ENCODE results near the gene SEMA3F.

SEMA3F gene

DNA sequence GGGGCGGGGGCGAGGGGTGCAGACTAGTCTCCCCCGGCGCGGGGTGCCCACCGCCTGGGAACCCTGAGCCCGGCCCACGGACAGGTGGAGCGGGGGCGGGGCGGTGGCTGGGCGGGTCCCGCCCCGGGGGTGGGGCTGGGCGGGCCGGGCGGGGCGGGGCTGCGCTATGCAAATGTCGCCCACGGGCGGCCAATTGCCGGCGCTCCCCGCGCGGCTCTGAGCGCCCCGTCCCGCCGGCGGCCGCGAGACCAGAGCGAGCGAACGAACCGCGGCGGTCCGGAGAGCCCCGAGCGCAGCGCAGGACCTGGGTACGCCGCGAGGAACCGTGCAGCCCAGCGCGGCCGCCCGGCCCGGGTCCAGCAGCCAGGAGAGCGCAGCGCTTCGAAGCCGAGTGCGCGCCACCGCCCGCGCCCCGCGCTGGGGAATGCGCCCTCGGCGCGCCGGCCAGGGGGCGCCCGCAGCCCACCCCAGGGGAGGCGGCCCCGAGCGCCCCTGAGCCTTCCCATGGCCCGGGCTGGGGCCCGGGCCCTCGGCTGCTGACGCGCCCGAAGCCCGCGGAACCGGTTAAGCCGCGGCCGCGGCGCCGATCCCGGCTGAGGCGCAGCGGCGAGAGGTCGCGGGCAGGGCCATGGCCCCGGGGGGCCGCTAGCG, at the start of gene SEMA3F:
Gene SEMA3F (plus strand): TSS at position 485 of the 651 bp plus-strand sequence. CDS start 4,299 bp downstream, outside the sequence.
- peak; percentile 67 for DNase-seq

DNA sequence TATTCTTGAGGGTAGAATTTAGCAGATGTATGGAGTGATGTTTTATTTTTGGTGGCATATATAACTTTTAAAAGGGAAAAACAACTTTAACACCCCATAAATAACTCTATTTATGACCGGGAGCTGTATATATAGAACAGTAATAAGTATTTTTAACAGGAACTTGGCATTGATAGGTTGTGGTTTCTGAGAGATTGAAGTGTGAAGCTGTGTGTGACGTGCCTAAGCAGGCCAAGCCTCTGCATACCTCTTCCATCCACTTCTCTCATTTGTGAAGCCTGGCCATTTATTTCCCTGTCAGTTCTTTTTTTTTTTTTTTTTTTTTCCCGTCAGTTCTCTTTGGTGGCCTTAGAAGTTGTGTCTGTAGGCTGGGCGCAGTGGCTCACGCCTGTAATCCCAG, 43.4 kb upstream of the SEMA3F start:
- no peak for DNase-seq

DNA sequence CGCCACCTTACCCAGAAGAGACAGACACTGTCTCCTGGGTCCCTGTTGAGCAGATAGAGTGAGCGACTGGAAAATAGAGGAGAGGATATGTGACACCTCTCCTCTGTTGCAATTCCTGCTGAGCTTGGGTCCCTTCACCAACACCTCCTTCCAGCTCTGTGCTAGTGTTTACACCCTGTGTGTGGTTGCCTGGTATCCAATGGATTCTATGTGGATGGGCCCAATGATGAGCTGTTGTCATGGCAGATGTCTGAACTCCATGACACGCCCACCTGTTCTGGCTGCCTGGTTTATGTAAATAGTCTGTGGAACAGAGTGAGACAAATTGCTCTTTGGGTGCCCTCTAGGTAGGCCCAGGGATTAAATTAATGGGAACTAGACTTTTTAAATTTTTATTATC, 42.7 kb upstream of the SEMA3F start:
- DNase-seq, result peak; percentile 75

DNA sequence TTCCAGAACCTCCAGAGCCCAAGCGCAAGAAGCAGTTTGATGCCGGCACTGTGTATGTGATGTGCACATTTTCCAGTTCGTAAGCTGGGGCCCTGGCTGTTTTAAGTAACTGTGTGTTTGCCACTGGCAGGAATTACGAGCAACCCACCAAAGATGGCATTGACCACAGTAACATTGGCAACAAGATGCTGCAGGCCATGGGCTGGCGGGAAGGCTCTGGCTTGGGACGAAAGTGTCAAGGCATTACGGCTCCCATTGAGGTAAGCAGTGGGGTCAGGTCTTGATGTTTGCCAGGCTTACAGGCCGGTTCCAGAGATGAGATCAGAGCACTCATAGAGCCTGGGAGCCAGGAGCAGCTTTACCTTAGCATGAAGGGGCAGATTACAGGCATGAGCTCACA, 38.0 kb upstream of the SEMA3F start:
- no peak for DNase-seq

DNA sequence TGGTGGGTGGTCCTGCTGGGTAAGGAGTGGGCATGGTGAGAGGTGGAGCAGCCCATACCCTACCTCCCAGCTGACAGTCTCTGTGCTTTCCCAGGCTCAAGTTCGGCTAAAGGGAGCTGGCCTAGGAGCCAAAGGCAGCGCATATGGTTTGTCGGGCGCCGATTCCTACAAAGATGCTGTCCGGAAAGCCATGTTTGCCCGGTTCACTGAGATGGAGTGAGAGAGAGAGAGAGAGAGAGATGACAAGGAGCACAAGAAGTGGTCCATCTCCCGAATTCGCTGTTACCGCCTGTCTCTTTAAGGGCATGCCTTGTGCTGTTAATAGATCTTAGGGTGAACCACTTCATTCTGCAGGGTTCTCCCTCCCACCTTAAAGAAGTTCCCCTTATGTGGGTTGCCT, 36.9 kb upstream of the SEMA3F start:
- no peak for DNase-seq

DNA sequence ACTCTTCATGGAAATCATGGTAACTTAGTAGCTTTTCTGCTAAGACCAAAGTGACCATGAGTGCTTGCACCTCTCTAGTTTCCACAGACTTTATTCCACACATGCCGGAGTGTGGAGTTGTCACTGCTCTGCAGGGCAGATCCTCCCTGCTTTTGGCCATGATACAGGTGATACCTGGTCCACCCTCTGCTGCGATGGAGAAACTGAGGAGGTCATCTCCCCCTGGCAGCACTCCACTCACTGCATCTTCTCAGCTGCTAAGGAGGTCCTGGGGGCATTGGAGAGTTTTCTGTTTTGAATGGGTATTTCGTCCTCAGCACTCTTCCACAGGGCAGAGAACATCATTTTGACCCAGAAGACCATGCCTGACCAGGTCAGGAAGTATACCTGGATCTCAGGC, 35.3 kb upstream of the SEMA3F start:
- no peak for DNase-seq

DNA sequence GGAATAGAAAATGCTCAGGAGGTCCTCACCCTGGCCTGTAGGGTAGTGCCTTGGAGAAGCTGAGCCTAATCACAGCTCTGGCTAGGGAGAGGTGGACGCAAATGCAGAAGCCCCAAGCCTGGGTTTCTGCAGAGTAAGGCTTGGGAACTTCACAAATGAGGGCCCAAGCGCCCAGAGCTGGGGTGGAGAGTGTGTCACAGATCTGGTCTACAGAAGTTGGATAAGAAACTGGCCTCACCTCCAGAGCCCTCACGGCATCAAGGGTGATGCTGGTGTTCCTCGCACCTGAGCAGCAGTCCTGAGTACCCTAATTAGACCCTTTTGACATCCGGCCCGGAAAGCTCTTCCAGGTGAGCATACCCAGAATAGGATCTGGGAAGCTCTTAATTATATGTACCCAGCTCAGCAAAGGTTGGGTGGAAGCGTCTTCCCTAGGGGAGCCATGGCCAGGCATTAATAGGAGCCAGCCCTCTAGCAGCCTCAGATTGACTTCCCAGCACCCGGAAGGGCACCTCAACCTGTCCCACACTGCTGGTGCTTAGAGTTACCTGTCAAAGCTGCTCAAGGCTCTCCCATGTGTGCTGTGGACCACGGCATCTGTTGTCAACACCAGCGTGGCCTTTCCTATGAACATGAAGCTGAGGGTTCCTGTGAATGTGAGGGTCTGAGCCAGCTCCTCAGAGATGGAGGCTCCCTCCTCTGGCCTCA, 34.6 kb upstream of the SEMA3F start:
- no peak for DNase-seq

DNA sequence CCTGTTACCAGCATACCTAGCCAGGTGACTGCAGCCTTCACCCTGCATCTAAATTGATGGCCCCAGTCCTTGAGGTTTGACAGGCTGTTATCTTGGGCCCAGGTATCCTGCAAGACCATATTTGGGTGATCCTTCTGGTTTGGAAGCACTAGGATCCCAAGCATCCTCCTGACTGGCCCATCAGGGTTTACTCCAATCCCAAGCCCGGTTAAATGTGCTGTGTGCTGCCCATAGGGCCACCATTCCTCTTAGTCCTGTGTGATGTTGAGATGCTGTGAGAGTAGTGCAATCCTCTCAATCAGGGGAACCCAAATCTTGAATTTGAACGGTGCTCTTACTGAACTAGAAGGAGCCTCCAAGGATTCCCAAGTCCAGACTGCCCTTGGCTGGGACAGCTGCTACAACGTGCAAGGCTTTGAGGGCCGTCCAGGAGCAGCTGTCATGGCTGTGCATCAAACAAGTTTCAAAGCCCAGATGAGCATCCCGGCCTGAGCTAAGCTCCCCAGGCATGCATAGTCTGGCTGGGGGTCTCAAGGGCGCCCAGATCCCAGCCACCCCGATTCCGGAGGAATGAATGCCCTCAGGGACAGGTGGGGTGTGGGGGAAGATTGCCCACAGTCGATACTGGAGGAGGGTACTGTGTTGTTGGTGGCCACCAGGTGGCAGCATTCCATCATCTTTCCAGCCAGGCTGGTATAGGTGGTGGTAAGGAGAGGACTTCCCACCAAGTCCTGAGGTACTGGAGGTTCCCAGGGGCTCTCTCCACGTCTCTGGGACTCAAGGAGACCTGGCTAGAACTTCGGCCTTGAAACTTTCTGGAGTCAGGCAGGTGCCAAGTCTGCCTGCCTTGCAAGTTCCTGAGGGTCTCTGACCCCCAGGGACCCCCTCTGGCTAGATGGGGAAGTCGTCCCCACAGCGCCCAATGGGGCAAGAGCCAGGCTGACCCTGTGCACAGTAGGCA, 33.8 kb upstream of the SEMA3F start:
- DNase-seq, result peak; percentile 62

DNA sequence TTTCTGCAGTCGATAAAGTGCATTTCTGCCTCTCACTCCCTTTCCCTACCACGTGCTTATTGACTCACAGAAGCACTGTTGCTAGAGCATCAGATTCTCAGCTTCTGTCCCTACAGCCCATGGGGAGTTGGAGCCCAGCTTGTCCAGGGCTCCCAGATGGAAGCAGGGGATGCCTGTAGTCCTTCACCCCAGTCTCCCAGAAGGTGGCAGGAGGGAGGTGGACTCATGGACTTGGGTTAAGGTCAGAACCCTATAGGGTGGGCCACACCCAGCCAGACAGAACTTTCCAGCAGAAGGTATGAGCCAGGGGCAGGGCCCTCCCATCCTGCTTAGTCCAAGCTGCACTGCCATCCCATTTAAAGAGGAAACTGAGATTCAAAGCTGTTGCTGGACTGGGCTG, 33.1 kb upstream of the SEMA3F start:
- DNase-seq, result no peak

DNA sequence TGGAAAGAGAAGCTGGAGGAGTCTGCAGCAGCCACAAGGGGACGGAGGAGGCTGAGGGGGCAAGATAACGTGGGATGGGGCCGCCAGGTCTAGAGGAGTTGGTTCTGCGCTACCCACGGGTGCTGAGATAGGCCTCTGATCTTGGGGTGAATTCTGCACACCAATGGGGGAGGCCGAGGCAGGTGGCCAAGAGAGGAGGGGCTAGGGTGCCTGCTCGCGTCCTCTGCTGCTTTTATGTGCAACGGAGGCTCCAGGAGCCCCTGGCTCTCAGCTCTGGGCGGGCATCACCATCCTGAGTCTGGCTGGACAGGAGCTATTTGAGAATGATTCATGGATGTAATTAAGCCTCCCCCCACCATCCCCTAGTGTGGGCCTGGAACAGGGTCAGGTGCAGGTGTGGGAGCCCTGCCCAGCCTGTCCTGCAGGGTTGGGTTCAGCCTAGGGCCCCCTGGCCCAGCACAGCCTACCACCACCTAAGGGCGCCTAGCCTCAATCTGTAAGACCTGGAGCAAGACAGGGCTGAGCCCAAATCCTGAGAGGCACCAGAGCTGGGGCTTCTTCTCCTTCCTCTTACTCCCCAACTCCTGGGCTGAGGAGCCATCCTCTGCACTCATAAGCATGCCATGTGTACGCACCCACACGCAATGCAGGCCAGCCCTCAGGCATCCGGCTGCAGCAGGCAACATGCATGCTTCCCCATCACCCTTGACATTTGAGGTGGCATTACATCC, 32.3 kb upstream of the SEMA3F start:
- no peak for DNase-seq

DNA sequence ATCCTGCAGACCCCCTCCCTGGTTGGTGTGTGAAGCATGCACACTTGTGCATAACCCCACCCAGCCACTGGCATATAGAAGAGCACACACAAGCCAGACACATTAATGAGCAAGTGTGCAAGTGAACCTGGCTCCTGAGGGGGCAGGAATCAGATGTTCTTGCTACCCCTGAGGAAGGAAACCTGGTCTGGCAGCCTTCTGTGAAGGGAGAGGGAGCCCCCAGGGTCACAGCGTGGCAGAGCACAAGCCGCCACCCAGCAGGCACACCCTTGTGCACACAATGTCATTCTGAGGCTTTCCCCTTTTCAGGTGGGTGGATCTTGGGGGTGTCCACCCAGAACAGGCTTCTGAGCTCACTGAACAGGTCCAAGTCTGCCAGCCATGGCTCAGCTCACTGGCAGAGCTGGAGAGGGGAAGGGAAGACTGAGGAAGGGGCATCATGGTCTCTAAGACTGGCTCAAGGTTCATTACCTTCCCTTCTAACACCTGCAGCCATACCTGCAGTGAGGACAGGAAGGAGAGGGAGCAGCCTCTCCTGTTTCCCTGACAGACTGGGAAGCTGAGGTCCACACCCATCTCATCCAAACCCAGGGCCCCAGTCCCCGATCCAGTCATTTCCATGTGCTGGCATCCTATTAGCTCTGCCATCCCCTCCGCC, 31.6 kb upstream of the SEMA3F start:
- no peak for DNase-seq

DNA sequence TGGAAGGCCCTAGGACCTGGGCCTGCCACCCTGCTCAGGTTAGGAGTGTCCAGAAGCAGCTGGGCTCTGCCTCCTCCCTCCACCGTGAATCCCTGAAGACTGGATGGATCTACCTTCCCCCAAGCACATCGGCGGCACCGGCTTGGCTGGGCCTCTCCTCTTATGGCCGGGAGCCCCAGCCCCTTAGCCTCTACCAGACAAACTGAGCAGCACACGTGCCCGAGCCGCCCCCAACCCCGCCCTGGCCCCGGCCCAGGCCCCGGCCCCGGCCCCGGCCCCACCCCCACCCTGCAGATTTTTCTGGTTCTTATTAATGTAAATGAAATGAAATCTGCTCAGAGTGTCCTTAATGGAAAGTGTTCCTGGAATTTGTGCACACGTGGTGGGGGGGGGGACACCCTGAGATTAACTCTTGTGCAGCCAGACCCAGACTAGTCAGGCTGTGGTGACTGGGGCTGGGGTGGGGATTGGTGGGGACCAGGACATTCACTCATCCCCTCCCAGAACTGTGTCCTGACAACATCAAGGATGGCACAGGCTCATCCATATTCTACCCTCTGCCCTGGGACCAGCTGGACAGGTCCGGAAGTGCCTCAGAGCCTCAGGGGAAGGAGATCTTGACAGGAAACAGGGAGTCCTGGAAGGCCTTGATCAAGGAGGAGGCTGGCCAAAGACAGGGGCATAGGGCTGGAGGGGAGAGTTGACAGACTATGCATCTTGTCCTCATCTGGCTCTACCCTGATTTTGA, 30.9 kb upstream of the SEMA3F start:
- DNase-seq, result no peak

DNA sequence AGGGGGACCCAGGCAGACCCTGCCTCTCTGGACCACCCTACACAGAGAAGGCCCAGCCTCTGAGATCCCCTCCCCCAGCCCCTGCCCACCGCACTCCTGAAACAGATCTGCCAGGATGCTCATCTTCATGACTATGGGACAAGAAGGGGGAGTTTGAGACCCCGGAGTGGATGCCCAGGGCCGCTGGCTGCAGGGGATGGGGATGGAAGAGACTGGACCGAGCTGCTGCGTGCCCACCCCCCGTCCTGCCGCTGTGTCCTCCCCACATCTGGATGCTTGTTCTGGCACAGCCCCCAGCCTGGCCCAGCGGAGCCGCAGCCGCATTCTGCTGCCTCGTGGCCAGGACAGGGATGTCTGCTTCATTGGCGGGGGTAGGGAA, 30.3 kb upstream of the SEMA3F start:
- DNase-seq, result no peak

DNA sequence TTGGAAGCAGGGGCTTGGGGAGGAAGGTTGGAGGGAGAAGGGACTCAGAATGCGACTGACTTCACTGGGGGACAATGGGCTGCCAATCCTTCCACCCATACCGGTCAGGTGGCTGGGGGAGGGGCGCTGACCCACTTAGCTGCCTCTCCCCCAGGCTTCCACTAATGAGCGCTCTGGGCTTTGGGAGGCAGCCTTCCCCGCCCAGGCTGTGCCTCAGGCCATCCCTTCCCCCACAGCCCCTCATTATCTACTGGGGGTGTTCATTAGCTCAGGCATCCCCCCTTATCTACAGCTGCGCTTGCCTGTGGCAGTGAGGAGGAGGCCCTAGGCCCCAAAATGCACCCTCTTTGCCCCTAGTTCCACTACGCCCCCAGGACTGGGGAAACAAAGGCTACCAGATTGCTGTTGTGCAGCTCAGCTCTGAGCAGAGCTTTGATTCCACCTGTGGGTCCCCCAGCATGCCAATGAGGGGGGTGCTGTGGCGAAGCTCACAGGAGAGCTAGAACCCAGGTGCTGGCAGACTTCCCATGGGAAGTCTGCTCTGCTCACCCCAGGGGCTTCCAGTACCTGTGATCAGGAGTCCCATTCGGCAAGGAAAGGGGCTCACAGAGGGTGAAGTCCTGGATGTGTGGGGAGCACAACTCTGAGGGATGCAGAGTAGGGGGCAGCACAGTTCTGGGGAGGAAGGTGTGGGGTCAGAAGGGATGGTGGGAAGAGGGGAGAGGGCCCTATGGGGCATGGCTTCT, 29.4 kb upstream of the SEMA3F start:
- no peak for DNase-seq

DNA sequence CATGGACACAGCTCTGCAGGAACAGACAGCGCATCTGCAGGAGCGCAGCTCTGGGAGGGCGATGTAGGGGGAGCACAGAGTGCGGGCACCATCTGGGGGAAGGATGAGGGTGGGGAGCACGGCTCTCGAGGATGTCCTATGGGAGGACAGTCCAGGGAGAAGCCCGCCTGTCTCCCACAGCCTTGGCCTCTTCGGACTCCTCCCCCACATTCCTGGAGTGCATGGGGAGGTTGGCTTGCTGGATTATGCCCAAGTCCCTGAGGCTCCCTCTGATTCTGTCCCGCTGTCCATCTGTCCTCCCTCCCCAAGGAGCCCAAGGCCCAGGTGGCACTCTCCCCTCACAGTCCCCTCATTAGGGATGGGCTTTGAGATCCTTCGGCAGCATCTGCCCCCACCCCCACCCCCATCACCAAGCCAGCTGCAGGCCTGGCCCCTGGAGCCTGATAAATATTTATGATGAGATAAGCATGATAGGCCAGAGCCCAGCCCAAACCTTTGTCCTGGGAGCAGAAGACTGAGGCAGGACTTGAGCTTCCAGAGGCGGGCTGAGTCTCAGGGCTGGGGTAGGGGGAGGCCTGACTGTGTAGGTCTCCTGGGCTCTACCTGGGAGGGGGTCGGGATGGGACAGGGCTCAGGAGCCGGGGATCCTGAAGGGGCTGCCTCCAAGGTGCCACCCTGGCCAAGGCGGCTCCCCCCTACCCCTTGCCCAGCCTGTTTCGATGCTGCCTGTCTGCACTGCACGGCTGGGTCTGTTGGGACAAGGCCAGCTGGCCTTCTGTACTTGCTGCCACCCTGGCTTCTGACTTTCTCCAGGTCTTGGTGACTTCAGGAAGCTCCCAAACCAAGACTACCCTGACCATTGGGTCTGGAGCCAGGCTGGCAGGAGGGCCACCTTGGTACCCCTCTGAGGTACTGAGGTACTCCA, 28.6 kb upstream of the SEMA3F start:
- DNase-seq, result no peak

DNA sequence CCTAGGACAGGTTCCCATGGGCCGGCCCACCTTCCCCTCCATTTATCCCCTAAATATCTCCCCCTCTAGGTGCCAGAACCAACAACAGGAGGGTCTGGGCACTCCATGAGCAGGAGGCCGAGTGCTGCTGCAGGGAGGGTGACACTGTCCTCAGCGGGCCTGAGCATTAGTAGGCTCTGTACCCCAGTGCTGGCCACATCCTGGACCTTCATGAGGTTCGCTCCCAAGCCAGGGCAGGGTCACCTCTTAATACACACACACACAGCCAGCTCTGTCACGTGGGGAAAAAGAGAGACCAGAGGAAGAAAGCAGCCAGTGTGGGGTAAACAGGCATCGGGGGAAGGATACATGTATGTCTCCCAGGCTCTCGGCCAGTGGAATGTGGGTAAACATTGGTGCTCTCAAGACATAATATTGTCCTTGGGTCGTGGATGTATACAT, 27.9 kb upstream of the SEMA3F start:
- no peak for DNase-seq

DNA sequence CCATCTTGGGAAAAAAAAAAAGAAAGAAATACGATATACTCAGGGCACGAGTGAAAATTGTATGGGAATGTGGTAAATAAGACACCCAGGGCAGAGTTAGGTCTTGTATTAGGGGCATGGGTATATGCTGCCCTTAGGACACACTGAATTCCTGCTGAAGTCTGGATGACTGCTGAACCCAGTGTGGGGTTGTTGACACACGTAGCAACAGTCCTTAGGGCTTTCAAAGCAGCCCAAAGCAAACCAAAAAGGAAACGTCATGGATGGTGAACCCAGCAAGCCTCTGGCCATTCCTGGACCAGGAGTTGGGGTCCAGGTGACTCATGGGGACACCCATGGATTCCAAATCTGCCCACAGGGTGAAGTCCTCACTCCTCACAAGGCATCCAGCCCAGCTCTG, 27.1 kb upstream of the SEMA3F start:
- no peak for DNase-seq

DNA sequence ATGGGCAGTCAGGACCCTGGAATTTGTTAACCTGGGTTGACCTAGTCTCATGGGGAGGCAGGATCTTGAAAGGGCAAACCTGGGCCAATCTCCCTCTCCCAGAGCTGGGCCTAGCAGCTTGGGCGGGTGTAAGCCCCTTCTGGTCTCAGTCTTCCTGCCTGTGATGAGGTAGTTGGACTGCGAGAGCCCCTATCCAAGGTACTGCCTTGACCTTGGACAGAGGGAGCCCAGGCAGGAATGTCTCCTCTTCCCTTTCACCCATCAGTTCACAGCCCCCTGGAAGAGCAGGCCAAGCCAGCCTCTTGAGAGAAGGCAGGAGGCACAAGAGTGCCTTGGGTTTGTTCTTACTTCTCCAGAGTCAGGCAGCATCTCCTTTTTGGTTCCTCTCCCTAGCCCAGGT, 24.7 kb upstream of the SEMA3F start:
- DNase-seq, result no peak

DNA sequence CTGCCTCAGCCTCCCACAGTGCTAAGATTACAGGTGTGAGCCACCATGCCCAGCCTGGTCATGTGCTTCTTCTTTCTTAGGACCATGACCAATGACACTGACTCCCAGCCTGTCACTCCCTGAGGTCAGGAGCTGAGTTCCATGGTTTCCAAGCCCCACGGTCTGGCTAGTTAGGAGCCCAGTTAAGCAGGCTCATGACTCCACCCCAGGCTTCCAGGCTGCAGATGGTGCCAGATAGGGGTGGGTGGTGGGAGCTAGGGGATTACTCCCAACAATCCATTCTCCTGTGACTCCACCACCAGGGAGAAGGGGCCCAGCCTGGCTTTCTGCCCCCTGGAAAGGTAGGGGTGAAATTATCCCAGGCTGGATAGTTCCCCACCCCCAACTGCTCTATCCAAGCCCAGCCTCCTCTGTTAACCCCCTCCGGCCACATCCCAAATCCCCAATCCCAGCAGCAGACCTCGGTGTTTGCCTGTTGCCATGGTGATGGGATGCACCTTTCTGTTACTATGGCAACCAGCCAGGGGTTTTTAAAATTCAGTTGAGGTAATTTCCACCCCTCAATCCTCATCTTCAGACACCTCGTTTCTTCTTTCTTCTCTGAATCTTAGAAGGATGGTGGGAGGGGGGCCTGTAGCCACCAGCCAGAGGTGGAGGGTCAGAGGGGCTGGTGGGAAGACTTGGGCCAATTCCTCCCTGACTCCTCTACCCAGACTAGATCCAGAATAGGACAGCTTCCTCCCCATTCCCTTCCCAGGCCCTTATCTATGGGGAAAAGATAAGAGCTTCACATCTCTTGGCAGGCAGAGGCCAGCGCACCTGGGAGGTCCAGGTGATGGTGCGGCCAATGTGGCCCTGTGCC, 22.5 kb upstream of the SEMA3F start:
- no peak for DNase-seq

Measured in NCI-H345 (cell line).